GM12873 (cell line): ENCODE results near the gene GUCY1A2.

Experiments
- TF ChIP-seq, protein P1 (sequence below): IDR thresholded peaks from 2 replicates; pipeline ENCODE4 v1.5.1; 2012; ENCODE audit warnings: low read depth, mild to moderate bottlenecking, moderate library complexity, low read length, control low read depth; ENCODE audit not compliant: insufficient read depth; ENCODE audit errors: missing control alignments

Gene GUCY1A2, protein sequence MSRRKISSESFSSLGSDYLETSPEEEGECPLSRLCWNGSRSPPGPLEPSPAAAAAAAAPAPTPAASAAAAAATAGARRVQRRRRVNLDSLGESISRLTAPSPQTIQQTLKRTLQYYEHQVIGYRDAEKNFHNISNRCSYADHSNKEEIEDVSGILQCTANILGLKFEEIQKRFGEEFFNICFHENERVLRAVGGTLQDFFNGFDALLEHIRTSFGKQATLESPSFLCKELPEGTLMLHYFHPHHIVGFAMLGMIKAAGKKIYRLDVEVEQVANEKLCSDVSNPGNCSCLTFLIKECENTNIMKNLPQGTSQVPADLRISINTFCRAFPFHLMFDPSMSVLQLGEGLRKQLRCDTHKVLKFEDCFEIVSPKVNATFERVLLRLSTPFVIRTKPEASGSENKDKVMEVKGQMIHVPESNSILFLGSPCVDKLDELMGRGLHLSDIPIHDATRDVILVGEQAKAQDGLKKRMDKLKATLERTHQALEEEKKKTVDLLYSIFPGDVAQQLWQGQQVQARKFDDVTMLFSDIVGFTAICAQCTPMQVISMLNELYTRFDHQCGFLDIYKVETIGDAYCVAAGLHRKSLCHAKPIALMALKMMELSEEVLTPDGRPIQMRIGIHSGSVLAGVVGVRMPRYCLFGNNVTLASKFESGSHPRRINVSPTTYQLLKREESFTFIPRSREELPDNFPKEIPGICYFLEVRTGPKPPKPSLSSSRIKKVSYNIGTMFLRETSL

DNA sequence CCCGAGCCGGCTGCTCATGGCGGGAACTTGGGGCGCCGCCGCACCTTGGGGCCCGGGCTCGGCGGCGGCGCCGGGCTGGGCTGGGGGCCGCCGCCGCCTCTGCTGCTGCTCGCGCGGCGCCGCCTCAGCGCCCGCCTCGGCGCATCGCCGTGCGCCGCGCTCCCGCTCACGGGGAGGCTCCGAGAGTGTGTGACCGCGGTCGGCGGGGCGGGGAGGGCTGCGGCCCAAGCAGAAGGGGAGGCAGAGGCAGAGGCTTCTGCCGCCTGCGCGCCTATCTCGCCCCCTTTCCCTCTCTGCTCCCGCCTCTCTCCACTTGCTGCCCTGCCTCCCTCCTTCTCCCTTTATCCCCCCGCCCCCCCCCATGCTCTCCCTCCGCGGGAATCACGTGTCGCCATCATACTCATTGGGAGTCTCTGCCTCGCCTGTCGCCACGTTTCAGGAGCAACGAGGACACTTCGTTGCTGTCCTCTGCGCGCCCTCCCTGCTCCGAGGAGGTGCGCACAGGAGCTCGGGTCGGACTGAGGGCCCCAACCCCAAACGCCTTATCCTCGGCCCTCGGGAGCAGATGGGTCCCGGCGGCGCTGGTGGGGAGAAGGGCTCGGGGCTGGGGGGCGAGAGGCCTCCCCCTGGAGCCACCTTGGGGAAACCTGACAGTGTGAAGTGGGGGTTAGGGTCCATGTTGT is at the start of gene GUCY1A2:
TSS of gene GUCY1A2 (minus strand) at position 258 of the 683 bp plus-strand sequence. CDS start 421 bp downstream, outside the sequence.
- TF ChIP-seq, protein P1, sequence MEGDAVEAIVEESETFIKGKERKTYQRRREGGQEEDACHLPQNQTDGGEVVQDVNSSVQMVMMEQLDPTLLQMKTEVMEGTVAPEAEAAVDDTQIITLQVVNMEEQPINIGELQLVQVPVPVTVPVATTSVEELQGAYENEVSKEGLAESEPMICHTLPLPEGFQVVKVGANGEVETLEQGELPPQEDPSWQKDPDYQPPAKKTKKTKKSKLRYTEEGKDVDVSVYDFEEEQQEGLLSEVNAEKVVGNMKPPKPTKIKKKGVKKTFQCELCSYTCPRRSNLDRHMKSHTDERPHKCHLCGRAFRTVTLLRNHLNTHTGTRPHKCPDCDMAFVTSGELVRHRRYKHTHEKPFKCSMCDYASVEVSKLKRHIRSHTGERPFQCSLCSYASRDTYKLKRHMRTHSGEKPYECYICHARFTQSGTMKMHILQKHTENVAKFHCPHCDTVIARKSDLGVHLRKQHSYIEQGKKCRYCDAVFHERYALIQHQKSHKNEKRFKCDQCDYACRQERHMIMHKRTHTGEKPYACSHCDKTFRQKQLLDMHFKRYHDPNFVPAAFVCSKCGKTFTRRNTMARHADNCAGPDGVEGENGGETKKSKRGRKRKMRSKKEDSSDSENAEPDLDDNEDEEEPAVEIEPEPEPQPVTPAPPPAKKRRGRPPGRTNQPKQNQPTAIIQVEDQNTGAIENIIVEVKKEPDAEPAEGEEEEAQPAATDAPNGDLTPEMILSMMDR = no peak

DNA sequence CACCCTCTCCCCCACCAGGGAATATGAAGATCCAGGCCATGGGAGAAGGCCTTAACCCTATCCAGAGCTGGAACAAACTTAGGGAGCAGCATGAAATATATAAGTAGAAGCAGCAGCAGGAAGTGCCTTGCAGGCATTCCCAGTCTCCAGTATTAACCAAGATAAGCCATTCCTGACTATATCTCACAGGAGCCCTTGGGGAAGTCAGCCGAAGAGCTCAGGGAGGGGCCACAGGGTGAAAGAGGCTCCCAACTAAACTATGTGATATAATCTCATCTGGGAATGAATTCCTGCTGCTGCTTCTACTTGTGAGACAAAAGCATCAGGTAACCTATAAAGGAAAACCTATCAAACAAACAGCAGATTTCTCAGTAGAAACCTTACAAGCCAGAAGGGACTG is 36.1 kb upstream of the GUCY1A2 start:
- TF ChIP-seq, protein P1 = no peak

DNA sequence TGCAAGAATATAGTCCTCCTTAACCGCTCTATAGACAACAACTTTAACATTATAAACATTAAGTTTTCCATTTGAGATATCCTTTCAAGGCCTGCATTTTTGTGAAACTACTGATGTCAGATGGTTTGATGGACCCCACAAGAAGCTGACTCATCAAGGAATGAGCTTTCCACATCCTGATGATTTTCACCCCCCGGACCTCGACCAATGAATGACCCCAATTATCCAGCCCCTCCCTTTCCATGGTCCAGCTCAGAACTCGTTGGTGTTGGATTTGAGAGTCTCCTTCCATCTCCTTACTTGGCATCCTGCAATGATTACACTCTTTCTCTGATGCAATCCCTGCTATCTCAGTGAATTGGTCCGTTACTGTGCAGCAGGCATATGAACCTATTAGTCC is 31.8 kb upstream of the GUCY1A2 start:
- TF ChIP-seq, protein P1 = no peak

DNA sequence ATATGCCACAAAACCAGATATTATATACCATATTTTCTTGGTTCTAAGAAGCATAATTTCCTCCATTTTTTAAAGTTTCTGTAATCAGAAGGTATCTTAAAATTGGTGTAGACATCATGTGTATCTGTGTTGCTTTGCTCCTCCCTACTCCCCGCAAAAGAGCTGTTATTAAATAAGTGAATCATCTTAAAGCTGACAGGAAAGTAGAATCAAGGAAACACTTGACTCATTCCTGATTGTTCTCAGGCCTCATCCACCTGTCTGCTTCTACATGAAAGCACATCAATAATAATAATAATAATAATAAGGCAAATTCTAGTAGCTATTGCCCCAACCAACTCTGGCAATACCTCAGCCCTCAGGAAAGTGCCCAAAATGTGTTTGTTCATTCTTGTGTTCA is 26.2 kb upstream of the GUCY1A2 start:
- TF ChIP-seq, protein P1 = no peak

DNA sequence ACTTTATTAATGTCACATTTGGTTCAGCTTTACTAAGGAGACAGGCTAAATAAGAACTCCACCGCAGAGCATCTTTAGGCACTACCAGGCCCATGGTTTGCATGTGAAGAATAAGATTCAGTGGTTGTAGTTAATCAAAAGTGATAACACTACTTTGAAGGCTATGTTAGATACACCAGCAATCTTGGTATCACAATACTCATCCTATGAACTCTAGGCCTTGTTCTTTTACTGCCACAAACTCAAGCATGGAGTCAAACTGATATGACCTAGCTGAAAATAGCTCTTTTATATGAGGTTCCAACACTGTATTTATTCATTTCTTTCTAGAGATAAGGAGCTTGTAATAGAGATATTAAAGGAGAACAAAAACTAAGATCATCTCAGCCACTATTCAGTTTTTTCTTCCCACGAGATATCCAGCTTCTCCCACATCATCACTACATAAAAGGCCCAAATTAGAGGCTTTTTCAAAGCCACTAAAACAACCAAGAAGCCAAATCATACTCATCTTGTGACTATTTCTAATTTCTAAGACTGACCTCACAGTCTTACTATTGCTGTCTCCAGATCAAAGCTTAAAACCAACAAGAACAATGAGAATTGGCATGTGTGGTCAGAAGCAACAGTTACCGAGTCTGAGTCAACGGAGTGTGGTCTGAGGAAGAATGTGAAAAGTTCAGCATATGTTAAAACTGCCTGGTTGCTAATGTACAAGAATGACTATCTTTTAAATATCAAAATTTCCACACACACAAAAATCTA is 25.1 kb upstream of the GUCY1A2 start:
- TF ChIP-seq, protein P1 = no peak

DNA sequence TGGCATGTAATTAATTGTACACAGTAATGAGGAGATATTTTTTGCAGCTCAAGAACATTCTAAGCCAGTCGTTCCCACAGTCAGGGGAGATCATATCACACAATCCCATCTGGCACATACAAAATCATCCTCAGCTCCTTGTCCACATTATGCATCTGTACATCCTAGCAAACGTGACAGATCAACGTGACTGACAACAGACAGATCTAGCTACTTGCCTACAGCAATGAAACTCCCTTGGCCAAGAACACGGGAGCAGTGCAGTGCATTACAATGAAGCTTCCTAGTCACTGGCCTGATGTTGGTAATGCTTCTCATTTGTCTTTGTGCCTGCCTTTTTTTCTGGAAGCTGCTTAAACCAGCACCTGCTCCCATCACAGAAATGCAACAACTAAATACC is 24.5 kb upstream of the GUCY1A2 start:
- TF ChIP-seq, protein P1 = no peak
